Measurements from ENCODE around the gene PAH. TPM values are rescaled to one million over a fixed set of nuclear protein-coding genes. Genes with fewer than 3 reads are reported as not detected.

PAH gene
- total RNA-seq, 4 donors from 2014 or later = not detected

DNA sequence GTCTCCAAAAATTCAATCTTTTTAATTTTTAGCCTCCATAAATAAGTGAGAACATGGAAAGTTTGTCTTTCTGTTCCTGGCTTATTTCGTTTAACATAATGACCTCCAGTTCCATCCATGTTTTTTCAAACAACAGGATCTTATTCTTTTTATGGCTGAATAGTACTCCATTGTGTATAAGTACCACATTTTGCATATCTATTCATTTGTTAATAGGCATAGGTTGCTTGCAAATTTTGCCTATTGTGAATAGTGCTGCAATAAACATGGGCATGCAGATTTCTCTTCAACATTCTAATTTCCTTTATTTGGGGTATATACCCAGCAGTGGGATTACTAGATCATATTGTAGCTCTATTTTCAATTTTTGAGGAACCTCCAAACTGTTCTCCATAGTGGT, 16.1 kb upstream of the PAH start:
- TF ChIP-seq POLR2AphosphoS5 (IDR thresholded peaks at IDR 0.05) (no peak), POLR2A (IDR thresholded peaks at IDR 0.05) (no peak), EP300 (IDR thresholded peaks at IDR 0.05; ENCODE audit: low read depth) (no peak)
- TF ChIP-seq, protein P1, sequence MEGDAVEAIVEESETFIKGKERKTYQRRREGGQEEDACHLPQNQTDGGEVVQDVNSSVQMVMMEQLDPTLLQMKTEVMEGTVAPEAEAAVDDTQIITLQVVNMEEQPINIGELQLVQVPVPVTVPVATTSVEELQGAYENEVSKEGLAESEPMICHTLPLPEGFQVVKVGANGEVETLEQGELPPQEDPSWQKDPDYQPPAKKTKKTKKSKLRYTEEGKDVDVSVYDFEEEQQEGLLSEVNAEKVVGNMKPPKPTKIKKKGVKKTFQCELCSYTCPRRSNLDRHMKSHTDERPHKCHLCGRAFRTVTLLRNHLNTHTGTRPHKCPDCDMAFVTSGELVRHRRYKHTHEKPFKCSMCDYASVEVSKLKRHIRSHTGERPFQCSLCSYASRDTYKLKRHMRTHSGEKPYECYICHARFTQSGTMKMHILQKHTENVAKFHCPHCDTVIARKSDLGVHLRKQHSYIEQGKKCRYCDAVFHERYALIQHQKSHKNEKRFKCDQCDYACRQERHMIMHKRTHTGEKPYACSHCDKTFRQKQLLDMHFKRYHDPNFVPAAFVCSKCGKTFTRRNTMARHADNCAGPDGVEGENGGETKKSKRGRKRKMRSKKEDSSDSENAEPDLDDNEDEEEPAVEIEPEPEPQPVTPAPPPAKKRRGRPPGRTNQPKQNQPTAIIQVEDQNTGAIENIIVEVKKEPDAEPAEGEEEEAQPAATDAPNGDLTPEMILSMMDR (IDR thresholded peaks at IDR 0.05) = no peak
- Histone ChIP-seq H3K9me3 (no peaks in the 10 kb centered on the region), H3K4me3 (no peak overlapping the region), H3K36me3 (no peaks in the 10 kb centered on the region), H3K27ac (no peak overlapping the region), H3K4me1 (no peaks in the 10 kb centered on the region), H3K27me3 (no peaks in the 10 kb centered on the region)
- WGBS, 2 donors (ENCODE audit: low coverage in 1 of 2) = 40 to 61% methylated on average over 1 of the region's 1 CpG
- intact Hi-C loops (cut with DNase I; ENCODE audit: low total_unique reads) (no loop called here), in situ Hi-C loops (cut with MboI; ENCODE audit: low pct_ligation_motif_present in 1 of 4, low pct_unique_long_range_greater_than_20kb in 1 of 4, low sequenced_read_pairs in 3 of 4) (loop anchor here in 1 of 4 donors (25.0 kb wide), 1 partner anchor 604 kb away; no protein-coding TSS in a partner anchor)
- DNase-seq = no peak

- TF ChIP-seq POLR2AphosphoS5 (IDR thresholded peaks at IDR 0.05) = no peak
- no peak for TF ChIP-seq POLR2A (IDR thresholded peaks at IDR 0.05)
- TF ChIP-seq EP300 (IDR thresholded peaks at IDR 0.05; ENCODE audit: low read depth) = no peak
- TF ChIP-seq, protein P1 (IDR thresholded peaks at IDR 0.05) = no peak
- no peaks in the 10 kb centered on the region for H3K9me3 ChIP-seq
- intact Hi-C loops (cut with DNase I; ENCODE audit: low total_unique reads) (no loop called here), in situ Hi-C loops (cut with MboI; ENCODE audit: low pct_ligation_motif_present in 1 of 4, low pct_unique_long_range_greater_than_20kb in 1 of 4, low sequenced_read_pairs in 3 of 4) (loop anchor here in 1 of 4 donors (25.0 kb wide), 1 partner anchor 610 kb away; no protein-coding TSS in a partner anchor)
- no peaks in the 10 kb centered on the region for H3K36me3 ChIP-seq
- H3K27ac ChIP-seq = no peak overlapping the region
- no peak overlapping the region for H3K4me3 ChIP-seq
- no peaks in the 10 kb centered on the region for H3K4me1 ChIP-seq
- H3K27me3 ChIP-seq = no peaks in the 10 kb centered on the region
- DNase-seq = no peak
These were observed 10.2 kb upstream of the PAH start for GRCh38 chr12:102927220-102927619.

DNA sequence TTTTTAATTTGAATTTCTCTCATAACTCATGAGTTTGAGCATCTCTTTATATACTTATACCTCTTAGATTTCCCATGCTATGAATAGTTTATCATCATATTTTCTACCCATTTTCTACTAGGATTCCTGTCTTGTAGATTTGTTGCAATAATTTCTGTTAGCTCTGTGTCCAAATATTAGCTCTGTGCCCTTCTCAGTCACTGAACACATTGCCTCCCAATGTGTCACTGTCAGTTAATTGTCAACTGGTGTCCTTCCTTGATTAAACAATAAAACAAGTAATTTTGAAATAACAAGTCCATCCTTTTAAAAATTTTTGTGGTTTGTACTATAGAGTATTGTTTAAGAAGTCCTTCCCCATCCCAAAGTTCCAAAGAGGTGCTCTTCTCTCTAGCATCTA, 4.2 kb upstream of the PAH start:
- Histone ChIP-seq H3K9me3 (no peaks in the 10 kb centered on the region), H3K27ac (no peak overlapping the region), H3K4me1 (peaks cover 0 to 9% (median 5%) of the 10 kb centered on the region in 4 donors), H3K36me3 (no peaks in the 10 kb centered on the region), H3K27me3 (peaks cover 18% of the 10 kb centered on the region), H3K4me3 (no peak overlapping the region)
- intact Hi-C loops (cut with DNase I; ENCODE audit: low total_unique reads) (no loop called here), in situ Hi-C loops (cut with MboI; ENCODE audit: low pct_ligation_motif_present in 1 of 4, low pct_unique_long_range_greater_than_20kb in 1 of 4, low sequenced_read_pairs in 3 of 4) (no loop called here)
- DNase-seq = no peak
- TF ChIP-seq POLR2AphosphoS5 (IDR thresholded peaks at IDR 0.05) = no peak
- TF ChIP-seq EP300 (IDR thresholded peaks at IDR 0.05; ENCODE audit: low read depth) = no peak
- TF ChIP-seq, protein P1 (IDR thresholded peaks at IDR 0.05) = no peak
- TF ChIP-seq POLR2A (IDR thresholded peaks at IDR 0.05) = no peak

DNA sequence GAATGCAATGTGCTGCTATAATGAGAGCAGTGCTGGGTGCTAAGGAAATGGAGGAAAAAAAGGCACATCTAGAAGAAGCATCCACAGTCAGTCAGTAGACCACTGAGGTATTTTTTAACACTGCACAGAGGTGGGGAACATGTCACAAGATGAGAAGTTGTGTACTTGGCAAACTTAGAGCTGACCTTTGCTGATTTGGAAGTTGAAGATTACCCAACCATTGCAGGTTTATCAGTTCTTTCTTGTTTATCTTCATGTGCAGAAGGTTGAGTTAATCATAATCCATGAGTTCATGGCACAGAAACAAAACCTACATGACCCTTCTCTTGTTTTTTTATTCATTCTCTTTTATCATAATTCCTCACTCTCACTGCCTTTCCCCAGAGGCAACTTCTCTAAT, 3.2 kb upstream of the PAH start:
- Histone ChIP-seq H3K4me1 (peaks cover 0 to 9% (median 5%) of the 10 kb centered on the region in 4 donors), H3K27ac (no peak overlapping the region), H3K9me3 (no peaks in the 10 kb centered on the region), H3K4me3 (no peak overlapping the region), H3K27me3 (peaks cover 20% of the 10 kb centered on the region), H3K36me3 (no peaks in the 10 kb centered on the region)
- no peak for DNase-seq
- intact Hi-C loops (cut with DNase I; ENCODE audit: low total_unique reads) = no loop called here
- TF ChIP-seq POLR2A (IDR thresholded peaks at IDR 0.05) (no peak), EP300 (IDR thresholded peaks at IDR 0.05; ENCODE audit: low read depth) (no peak), POLR2AphosphoS5 (IDR thresholded peaks at IDR 0.05) (no peak)
- TF ChIP-seq, protein P1 (IDR thresholded peaks at IDR 0.05) = no peak
- in situ Hi-C loops (cut with MboI; ENCODE audit: low pct_ligation_motif_present in 1 of 4, low pct_unique_long_range_greater_than_20kb in 1 of 4, low sequenced_read_pairs in 3 of 4) = no loop called here

Measured in transverse colon (tissue), 4 donors.